ENCODE results near the gene COX20. TPM values are rescaled to one million over a fixed set of nuclear protein-coding genes. Genes with fewer than 3 reads are reported as not detected.

COX20 gene
- total and polyA plus RNA-seq, 2 of the 4 experiments (the other 2 are of a cell fraction) = 13.3 to 27.0 TPM

DNA sequence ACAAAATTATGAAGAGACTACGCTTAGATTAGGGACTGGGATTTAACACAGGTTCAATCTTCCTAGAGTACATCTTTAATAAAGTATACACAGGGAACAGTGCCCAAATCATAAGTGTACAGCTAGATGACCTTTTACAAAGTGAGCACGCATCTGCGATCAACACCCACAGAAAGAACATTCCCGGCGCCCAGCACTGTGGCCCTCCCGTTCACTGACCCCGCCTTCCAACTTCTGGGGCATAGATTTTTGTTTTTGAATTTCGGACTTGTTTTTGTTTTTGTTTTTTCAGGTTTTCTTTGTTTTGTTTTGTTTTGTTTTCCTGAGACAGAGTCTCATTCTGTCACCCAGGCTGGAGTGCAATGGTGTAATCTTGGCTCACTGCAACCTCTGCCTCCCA, 30.6 kb upstream of the COX20 start:
- 86% methylated on average over 1 of the region's 8 CpGs; no CpG with 5 or more reads in 1 of the 2 experiments for WGBS, 2 experiments (ENCODE audit: extremely low coverage in 2 of 2, insufficient read length in 1 of 2)
- intact Hi-C loops (cut with micrococcal nuclease) = no loop called here

More for the DNA sequence above, 30.6 kb upstream of the COX20 start:
- CTCF ChIA-PET = no interaction called here
- TF ChIP-seq FOS (IDR thresholded peaks at IDR 0.05; ENCODE audit: low read depth, low read length) (no peak), MAFK (IDR thresholded peaks at IDR 0.05; ENCODE audit: low read depth, low read length) (no peak), BHLHE40 (IDR thresholded peaks at IDR 0.05; ENCODE audit: low read depth, low read length) (no peak), RAD21 (IDR thresholded peaks at IDR 0.05; ENCODE audit: low read length) (no peak), CTCF (conservative IDR thresholded peaks at IDR 0.05; ENCODE audit: low read depth, low read length) (no peak), RCOR1 (IDR thresholded peaks at IDR 0.05; ENCODE audit: insufficient replicate concordance, low read length) (no peak), NFE2L2 (IDR thresholded peaks at IDR 0.05; ENCODE audit: low read depth, low read length) (no peak)
- TF ChIP-seq, protein P1, sequence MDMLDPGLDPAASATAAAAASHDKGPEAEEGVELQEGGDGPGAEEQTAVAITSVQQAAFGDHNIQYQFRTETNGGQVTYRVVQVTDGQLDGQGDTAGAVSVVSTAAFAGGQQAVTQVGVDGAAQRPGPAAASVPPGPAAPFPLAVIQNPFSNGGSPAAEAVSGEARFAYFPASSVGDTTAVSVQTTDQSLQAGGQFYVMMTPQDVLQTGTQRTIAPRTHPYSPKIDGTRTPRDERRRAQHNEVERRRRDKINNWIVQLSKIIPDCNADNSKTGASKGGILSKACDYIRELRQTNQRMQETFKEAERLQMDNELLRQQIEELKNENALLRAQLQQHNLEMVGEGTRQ (IDR thresholded peaks at IDR 0.05; ENCODE audit: low read depth, low read length) = no peak
- Histone ChIP-seq H2AK9ac (replicated peaks; ENCODE audit: low read depth, low read length, poor library complexity) (no peak overlapping the region), H3K4me1 (ENCODE audit: control insufficient read depth, insufficient read depth, low read length) (no peaks in the 10 kb centered on the region), H2AFZ (replicated peaks; ENCODE audit: low read length, poor library complexity) (no peak overlapping the region), H3K9me1 (ENCODE audit: insufficient read depth, low read length) (no peaks in the 10 kb centered on the region), H4K91ac (ENCODE audit: insufficient read depth, low read depth, low read length) (no peak overlapping the region), H3K27me3 (ENCODE audit: control insufficient read depth, insufficient read depth, low read length) (no peaks in the 10 kb centered on the region), H3K56ac (ENCODE audit: extremely low read depth, insufficient read depth, low read length) (no peak overlapping the region), H2BK5ac (ENCODE audit: low read depth, low read length, poor library complexity, severe bottlenecking) (no peak overlapping the region), H4K8ac (ENCODE audit: low read depth in 2 of 2, low read length in 2 of 2) (no peak overlapping the region), H3K18ac (ENCODE audit: low read depth, low read length) (no peak overlapping the region), H3K36me3 (ENCODE audit: control insufficient read depth, insufficient read depth, low read length) (no peaks in the 10 kb centered on the region), H2BK15ac (ENCODE audit: low read depth, low read length) (no peak overlapping the region), H4K5ac (ENCODE audit: low read depth, low read length) (no peak overlapping the region), H3K9me3 (ENCODE audit: control insufficient read depth, insufficient read depth, low read length) (no peaks in the 10 kb centered on the region), H2AK5ac (ENCODE audit: low read depth, low read length) (no peak overlapping the region), H2BK20ac (ENCODE audit: low read depth, low read length) (no peak overlapping the region), H4K20me1 (ENCODE audit: insufficient read depth, low read length) (no peaks in the 10 kb centered on the region), H2BK120ac (ENCODE audit: low read depth, low read length) (no peak overlapping the region), H3K4ac (ENCODE audit: low read depth, low read length) (no peak overlapping the region), H3K9ac (ENCODE audit: low read depth, low read length) (no peak overlapping the region), H3K23ac (ENCODE audit: low read depth, low read length) (no peak overlapping the region), H3K4me2 (ENCODE audit: low read depth, low read length) (no peak overlapping the region), H3K79me1 (ENCODE audit: low read depth in 1 of 2, low read length in 2 of 2) (no peaks in the 10 kb centered on the region), H3K27ac (ENCODE audit: insufficient read depth, low read length) (no peak overlapping the region), H3K14ac (replicated peaks; ENCODE audit: low read depth, low read length) (no peak overlapping the region), H3K4me3 (ENCODE audit: insufficient read depth, low read depth, low read length) (no peak overlapping the region)
- no TSS peak for BruUV-seq (replicated peaks)
- POLR2A ChIA-PET (ENCODE audit: unreplicated experiment) = no interaction called here
- dilution Hi-C loops (cut with HindIII; ENCODE audit: low sequenced_read_pairs, unreplicated experiment) = no loop called here
- in situ Hi-C loops (cut with MboI; ENCODE audit: low sequenced_read_pairs) = no loop called here
- ATAC-seq (ENCODE audit: low read depth) (no peak), DNase-seq (no peak)

All from IMR-90 (cell line).